ENCODE results near the gene SGSM1. TPM values are rescaled to one million over a fixed set of nuclear protein-coding genes. Genes with fewer than 3 reads are reported as not detected.
"Not testable (repeated sequence)": the region's sequence is repeated elsewhere in the genome, so short reads cannot be mapped to it uniquely, and the experiment has no call there.

The SGSM1 gene
- total RNA-seq, 2 donors from 2014 or later, result 0.52 to 1.3 TPM

DNA sequence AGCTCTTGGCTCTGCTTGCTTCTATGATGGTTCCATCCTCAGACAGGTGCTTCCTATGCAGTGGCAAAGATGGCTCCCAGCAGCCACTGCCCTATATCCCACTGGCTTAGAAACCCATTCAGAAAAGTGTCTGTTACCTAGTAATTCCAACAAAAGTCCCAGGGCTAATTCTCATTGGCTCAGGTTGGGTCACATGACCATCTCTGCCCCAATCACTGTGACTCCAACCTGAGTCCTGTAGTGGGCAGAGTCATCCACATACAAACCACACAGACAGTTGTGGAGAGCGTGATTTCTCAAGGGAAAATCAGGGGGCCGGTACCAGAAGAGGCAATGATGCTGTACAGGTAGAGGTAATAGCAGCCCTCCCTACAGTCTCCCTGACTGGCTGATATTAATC, 73.0 kb downstream of the SGSM1 start:
- no peak overlapping the region for H3K4me3 Mint-ChIP-seq
- H3K27ac Mint-ChIP-seq, result no peak overlapping the region
- H3K4me1 Mint-ChIP-seq, result no peaks in the 10 kb centered on the region
- H3K36me3 Mint-ChIP-seq (ENCODE audit: low read depth), result no peaks in the 10 kb centered on the region
- ATAC-seq (replicated peaks), result no peak
- no peaks in the 10 kb centered on the region for H3K9me3 Mint-ChIP-seq
- no peaks in the 10 kb centered on the region for H3K27me3 Mint-ChIP-seq

GRCh38 chr22:24883432-24883831, 77.4 kb downstream of the SGSM1 start:
- no peaks in the 10 kb centered on the region for H3K9me3 Mint-ChIP-seq
- no peak overlapping the region for H3K4me3 Mint-ChIP-seq
- ATAC-seq (replicated peaks), result no peak
- no peak overlapping the region for H3K27ac Mint-ChIP-seq
- H3K36me3 Mint-ChIP-seq (ENCODE audit: low read depth), result no peaks in the 10 kb centered on the region
- no peaks in the 10 kb centered on the region for H3K4me1 Mint-ChIP-seq
- no peaks in the 10 kb centered on the region for H3K27me3 Mint-ChIP-seq

DNA sequence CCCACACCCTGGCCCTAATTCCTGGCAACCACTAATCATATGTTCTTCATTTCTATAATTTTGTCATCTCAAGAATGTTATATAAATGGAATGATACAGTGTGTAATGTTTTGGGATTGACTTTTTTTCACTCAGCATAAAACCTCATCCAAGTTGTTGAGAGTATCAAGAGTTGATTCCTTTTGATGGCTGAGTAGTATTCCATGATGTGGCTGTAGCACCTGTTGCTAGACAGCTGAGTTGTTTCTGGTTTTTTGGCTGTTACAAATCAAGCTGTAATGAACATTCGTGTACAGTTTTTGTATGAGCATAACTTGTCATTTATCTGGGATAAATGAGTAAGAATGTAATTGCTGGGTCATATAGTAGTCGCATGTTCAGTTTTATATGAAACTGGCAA, 81.2 kb downstream of the SGSM1 start:
- Mint-ChIP-seq H3K36me3 (ENCODE audit: low read depth) (no peaks in the 10 kb centered on the region), H3K27ac (no peak overlapping the region), H3K4me1 (no peaks in the 10 kb centered on the region), H3K9me3 (no peaks in the 10 kb centered on the region), H3K27me3 (no peaks in the 10 kb centered on the region), H3K4me3 (no peak overlapping the region)
- no peak for ATAC-seq (replicated peaks)

DNA sequence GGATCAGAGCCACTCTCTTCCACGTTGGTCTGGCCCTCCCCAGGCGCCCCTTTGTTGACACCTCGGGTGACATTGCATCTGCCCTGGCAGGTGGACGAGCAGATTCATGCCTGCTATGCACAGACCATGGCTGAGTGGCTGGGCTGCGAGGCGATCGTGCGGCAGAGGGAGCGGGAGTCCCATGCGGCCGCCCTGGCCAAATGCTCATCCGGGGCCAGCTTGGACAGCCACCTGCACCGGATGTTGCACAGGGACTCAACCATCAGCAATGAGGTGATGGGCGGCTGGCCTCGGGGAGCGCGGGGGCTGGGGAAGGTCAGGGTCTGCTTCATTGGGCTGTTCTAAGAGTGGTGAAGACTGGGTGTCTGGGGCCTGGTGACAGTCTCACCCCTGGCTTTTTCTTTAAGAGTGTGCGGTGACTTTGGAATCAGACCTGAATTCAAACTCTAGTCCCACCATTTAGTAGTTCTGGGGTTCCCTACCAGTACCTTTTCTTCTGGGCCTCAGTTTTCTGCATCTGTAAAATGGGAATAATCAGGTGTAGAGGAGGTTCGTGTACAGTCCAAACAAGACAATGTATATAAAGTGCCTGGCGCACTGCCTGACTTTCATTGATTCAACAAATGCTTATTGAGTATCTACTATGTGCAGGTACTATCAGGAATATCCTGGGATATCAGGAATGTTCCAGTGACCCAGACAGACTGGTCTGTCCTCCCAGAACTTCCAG, 87.5 kb downstream of the SGSM1 start:
- ATAC-seq (replicated peaks), result no peak
- Mint-ChIP-seq H3K9me3 (no peaks in the 10 kb centered on the region), H3K27ac (no peak overlapping the region), H3K4me3 (no peak overlapping the region), H3K4me1 (no peaks in the 10 kb centered on the region), H3K36me3 (ENCODE audit: low read depth) (no peaks in the 10 kb centered on the region), H3K27me3 (no peaks in the 10 kb centered on the region)

- Mint-ChIP-seq H3K9me3 (no peaks in the 10 kb centered on the region), H3K27ac (no peak overlapping the region), H3K4me1 (no peaks in the 10 kb centered on the region), H3K27me3 (no peaks in the 10 kb centered on the region), H3K4me3 (no peak overlapping the region), H3K36me3 (ENCODE audit: low read depth) (no peaks in the 10 kb centered on the region)
- ATAC-seq (replicated peaks), result no peak
These were observed 88.4 kb downstream of the SGSM1 start for GRCh38 chr22:24894220-24894975.

- no peaks in the 10 kb centered on the region for H3K27me3 Mint-ChIP-seq
- no peaks in the 10 kb centered on the region for H3K4me1 Mint-ChIP-seq
- H3K4me3 Mint-ChIP-seq, result no peak overlapping the region
- ATAC-seq (replicated peaks), result no peak
- H3K36me3 Mint-ChIP-seq (ENCODE audit: low read depth), result no peaks in the 10 kb centered on the region
- no peaks in the 10 kb centered on the region for H3K9me3 Mint-ChIP-seq
- H3K27ac Mint-ChIP-seq, result no peak overlapping the region
These were observed 89.0 kb downstream of the SGSM1 start for GRCh38 chr22:24894998-24895397.

GRCh38 chr22:24901448-24901847, 95.4 kb downstream of the SGSM1 start:
- Mint-ChIP-seq H3K4me1 (no peaks in the 10 kb centered on the region), H3K36me3 (ENCODE audit: low read depth) (peaks cover 6% of the 10 kb centered on the region), H3K4me3 (no peak overlapping the region), H3K9me3 (peaks cover 5% of the 10 kb centered on the region), H3K27ac (no peak overlapping the region), H3K27me3 (no peaks in the 10 kb centered on the region)
- no peak for ATAC-seq (replicated peaks)

GRCh38 chr22:24905909-24906308, 99.9 kb downstream of the SGSM1 start:
- no peak for ATAC-seq (replicated peaks)
- Mint-ChIP-seq H3K4me3 (no peak overlapping the region), H3K27ac (no peak overlapping the region), H3K27me3 (no peaks in the 10 kb centered on the region), H3K4me1 (no peaks in the 10 kb centered on the region), H3K9me3 (peaks cover 8% of the 10 kb centered on the region), H3K36me3 (ENCODE audit: low read depth) (peaks cover 6% of the 10 kb centered on the region)

GRCh38 chr22:24907101-24907500, 101.1 kb downstream of the SGSM1 start:
- not testable (repeated sequence) for ATAC-seq (replicated peaks); H3K4me1 Mint-ChIP-seq; H3K27me3 Mint-ChIP-seq; H3K27ac Mint-ChIP-seq; H3K36me3 Mint-ChIP-seq (ENCODE audit: low read depth); H3K4me3 Mint-ChIP-seq; H3K9me3 Mint-ChIP-seq

DNA sequence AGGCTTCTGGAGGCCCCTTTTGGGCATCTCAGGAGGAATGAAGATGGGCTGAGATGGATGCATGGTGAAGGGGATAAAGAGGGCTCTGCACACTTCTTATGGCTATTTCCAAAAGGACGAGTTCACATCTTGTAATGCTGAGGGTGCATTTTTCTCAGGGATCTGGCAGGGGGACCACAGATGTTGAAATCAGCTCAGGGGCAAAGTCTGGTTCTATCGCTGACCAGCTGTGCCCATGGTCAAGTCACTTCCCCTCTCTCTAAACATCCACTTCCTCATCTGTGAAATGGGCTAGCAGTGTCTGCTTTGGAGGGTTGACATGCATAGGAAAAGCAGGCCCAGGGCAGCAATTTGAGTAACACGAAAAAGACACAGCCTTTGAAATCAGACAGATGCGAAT, 114.0 kb downstream of the SGSM1 start:
- Mint-ChIP-seq H3K9me3 (no peaks in the 10 kb centered on the region), H3K27ac (no peak overlapping the region), H3K4me1 (no peaks in the 10 kb centered on the region), H3K4me3 (no peak overlapping the region), H3K27me3 (no peaks in the 10 kb centered on the region), H3K36me3 (ENCODE audit: low read depth) (no peaks in the 10 kb centered on the region)
- no peak for ATAC-seq (replicated peaks)

GRCh38 chr22:24925586-24926427, 119.8 kb downstream of the SGSM1 start:
- ATAC-seq (replicated peaks), result no peak

DNA sequence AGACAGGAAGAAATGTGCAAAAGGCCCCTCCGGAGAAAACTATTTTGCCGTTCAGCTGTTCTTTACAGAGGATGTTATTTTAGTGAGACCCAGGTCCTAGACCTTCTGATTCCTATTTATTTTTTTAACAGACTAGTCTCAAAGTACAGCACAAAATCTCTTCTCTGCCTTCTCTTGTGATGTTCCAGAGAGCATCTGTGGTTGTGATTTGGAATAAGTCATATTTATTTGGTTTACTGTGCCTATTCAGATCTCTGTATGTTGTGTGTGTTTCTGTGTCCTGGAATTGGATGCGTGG, 120.4 kb downstream of the SGSM1 start:
- no peaks in the 10 kb centered on the region for H3K4me1 Mint-ChIP-seq
- ATAC-seq (replicated peaks), result no peak
- no peak overlapping the region for H3K4me3 Mint-ChIP-seq
- no peaks in the 10 kb centered on the region for H3K9me3 Mint-ChIP-seq
- peaks cover 4% of the 10 kb centered on the region for H3K27me3 Mint-ChIP-seq
- H3K27ac Mint-ChIP-seq, result no peak overlapping the region
- no peaks in the 10 kb centered on the region for H3K36me3 Mint-ChIP-seq (ENCODE audit: low read depth)

More at GRCh38 chr22:24925586-24926427, 119.8 kb downstream of the SGSM1 start:
- Mint-ChIP-seq H3K36me3 (ENCODE audit: low read depth) (no peaks in the 10 kb centered on the region), H3K4me3 (no peak overlapping the region), H3K9me3 (no peaks in the 10 kb centered on the region), H3K27ac (no peak overlapping the region), H3K27me3 (peaks cover 4% of the 10 kb centered on the region), H3K4me1 (no peaks in the 10 kb centered on the region)

DNA sequence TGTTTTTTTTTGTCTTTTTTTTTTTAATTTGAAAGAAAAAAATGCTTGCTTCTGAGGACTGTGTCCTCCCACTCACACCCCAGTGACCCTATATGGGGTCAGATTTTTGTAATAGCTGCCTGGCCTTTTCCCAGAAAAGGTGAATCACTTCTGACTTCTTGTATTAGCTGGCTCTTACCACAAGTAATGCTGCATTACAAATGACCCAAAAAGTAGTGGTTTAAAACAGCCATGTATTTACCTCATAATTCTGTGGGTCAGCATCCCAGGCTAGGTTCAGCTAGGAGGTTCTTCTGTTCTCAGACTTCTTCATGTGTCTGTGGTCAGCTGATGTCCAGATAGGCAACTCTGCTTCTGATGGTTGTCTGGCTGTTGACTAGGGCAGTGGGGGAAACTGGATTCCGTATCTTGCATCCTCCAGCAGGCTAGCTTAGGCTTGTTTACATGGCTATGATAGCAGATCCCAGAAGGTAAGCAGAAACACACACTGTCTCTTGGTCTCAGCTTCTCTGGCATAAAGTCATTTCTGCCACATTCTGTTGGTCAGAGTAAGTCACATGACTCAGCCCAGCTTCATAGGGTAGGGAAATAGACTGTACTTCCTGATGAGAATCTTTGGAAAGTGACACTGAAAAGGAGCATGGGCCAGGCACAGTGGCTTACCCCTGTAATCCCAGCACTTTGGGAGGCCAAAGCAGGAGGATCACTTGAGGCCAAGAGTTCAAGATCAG, 121.0 kb downstream of the SGSM1 start:
- Mint-ChIP-seq H3K9me3 (no peaks in the 10 kb centered on the region), H3K27ac (peak overlapping the region; percentile 50), H3K36me3 (ENCODE audit: low read depth) (no peaks in the 10 kb centered on the region), H3K27me3 (peaks cover 4% of the 10 kb centered on the region), H3K4me3 (no peak overlapping the region), H3K4me1 (no peaks in the 10 kb centered on the region)
- peak; percentile 87 for ATAC-seq (replicated peaks)

GRCh38 chr22:24928322-24928721, 122.3 kb downstream of the SGSM1 start:
- H3K27ac Mint-ChIP-seq, result no peak overlapping the region
- ATAC-seq (replicated peaks), result no peak
- H3K4me3 Mint-ChIP-seq, result no peak overlapping the region
- peaks cover 4% of the 10 kb centered on the region for H3K27me3 Mint-ChIP-seq
- no peaks in the 10 kb centered on the region for H3K36me3 Mint-ChIP-seq (ENCODE audit: low read depth)
- no peaks in the 10 kb centered on the region for H3K4me1 Mint-ChIP-seq
- H3K9me3 Mint-ChIP-seq, result no peaks in the 10 kb centered on the region
